Measurements from ENCODE around the gene PRKD1.
A peak's percentile ranks its signal among the peaks of the same experiment; 100 is the strongest.

Gene PRKD1

DNA sequence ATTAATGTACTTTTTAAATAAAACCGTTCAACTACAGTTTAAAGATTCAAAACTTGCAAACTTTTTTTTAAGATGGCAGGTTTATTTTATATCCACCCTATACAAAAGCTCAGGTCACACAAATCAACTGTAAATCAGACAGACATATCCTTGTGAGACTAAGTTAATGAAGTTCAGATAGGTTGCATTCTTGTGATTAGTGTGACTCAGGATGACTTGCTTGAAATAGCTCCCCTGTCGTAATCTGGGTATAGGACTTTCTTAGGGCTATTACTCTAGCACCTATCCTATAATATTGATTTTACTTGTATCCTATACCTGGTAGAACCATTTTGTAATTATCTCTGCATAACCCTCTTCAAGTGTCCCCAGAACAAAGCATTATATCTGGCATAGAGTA lies 9.5 kb upstream of the PRKD1 start:
- Histone ChIP-seq H3K27ac (no peak overlapping the region), H3K4me3 (no peak overlapping the region)
- TF ChIP-seq, protein P1, sequence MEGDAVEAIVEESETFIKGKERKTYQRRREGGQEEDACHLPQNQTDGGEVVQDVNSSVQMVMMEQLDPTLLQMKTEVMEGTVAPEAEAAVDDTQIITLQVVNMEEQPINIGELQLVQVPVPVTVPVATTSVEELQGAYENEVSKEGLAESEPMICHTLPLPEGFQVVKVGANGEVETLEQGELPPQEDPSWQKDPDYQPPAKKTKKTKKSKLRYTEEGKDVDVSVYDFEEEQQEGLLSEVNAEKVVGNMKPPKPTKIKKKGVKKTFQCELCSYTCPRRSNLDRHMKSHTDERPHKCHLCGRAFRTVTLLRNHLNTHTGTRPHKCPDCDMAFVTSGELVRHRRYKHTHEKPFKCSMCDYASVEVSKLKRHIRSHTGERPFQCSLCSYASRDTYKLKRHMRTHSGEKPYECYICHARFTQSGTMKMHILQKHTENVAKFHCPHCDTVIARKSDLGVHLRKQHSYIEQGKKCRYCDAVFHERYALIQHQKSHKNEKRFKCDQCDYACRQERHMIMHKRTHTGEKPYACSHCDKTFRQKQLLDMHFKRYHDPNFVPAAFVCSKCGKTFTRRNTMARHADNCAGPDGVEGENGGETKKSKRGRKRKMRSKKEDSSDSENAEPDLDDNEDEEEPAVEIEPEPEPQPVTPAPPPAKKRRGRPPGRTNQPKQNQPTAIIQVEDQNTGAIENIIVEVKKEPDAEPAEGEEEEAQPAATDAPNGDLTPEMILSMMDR (IDR thresholded peaks at IDR 0.05): no peak
- DNase-seq (ENCODE audit: low spot score): no peak

DNA sequence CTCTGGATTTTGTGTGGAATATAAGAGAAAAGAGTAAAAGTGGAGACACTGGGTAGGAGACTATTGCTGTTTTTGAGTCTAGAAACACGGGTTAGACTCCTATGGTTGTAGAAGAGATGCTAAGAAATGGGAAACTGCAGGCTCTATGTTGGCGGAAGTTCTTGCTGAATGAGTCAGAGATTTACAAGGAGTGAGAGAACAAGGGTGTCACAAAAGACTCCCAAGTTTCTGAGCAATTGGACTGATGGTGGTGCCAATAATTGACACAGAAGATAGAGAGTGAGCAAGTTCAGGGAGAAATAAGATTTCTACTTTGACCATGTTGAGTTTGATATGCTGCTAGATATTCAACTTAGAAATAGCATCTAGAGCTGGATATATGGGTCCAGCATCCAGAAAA lies 2.6 kb upstream of the PRKD1 start:
- no peak overlapping the region for H3K4me3 ChIP-seq
- TF ChIP-seq, protein P1 (IDR thresholded peaks at IDR 0.05): no peak
- no peak for DNase-seq (ENCODE audit: low spot score)
- no peak overlapping the region for H3K27ac ChIP-seq

DNA sequence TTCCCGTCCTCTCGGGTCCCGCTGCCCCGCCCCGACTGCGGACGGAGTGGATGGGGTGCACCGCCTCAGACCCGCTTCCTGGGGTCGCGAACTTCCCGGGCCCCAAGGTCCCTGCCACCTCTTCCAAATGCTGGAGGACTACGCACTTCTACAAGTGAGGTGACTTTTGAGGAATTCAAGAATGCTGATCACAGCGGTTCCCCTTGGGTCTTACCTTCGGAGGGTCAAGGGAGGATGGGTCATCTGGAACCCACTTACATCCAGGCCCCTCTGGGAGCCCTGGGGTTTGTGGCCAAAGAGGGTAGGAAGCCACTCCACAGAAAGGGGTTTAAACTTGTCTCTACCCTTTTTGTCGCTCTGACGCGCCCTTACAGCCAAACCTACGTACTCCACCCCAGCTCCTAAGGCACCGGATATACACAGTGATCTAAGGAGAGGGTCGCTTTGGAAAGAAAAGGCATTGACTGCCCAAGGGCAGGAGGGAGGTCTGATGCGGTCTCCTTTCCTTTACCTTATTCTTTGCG lies 532 bp upstream of the PRKD1 start:
- peak overlapping the region; percentile 76 to 92 for H3K27ac ChIP-seq

DNA sequence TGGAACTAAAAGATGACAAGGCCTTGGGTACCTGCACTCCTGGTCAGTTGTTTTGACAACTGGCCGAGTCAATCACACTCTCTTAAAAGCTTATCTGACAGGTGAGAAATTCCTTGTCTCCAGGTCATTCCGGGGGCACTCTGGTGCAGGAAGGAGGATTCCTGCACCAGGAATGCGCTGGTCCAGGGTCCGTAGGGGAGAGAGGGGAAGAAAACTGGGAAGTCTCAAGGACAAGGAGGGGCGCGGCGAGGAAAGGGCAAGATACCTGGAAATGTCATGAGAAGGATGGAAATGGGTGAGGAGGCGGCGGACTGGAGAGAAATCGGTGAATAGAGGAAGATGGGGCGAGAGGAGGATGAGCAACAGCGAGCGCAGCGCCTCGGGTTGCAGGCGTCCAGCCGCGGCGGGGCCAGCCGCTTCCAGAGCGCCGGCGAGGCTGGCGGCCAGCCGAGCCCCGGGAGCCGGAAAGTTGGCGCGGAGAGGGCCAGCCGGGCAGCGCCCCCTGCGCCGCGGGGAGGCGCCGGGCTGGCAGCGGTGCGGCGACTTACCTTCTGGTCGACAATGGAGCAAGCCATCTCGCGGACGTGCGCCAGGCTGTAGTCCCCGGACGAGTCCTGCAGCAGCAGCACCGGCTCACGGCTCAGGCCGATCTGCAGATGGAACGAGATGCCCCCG lies 809 bp downstream of the PRKD1 start:
- H3K27ac ChIP-seq: peak overlapping the region; percentile 76 to 92
- TF ChIP-seq, protein P1 (IDR thresholded peaks at IDR 0.05): no peak
- peak; percentile 76 for DNase-seq (ENCODE audit: low spot score)
- peak overlapping the region; percentile 93 for H3K4me3 ChIP-seq

More for the DNA sequence above, 532 bp upstream of the PRKD1 start:
- TF ChIP-seq, protein P1 (IDR thresholded peaks at IDR 0.05): no peak
- H3K4me3 ChIP-seq: peak overlapping the region; percentile 93
- DNase-seq (ENCODE audit: low spot score): no peak

DNA sequence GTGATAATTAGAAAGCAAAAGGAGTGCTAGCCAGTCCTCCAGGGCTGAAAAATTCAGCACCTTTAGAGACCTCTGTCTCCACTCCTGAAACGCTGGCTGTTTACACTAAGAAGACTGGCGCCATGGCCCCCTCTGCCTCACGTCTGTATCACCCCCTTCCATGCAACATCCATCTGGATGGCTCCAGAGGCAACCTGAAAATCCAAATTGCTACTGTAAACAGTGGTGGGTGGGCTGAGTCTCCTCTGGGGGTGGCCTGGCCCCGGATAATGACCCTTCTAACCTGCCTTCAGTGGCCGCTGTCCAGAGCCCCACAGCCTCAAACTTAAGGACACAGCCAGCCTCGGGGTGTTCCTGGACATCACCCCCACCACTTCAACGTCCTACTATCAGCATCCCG lies 1.4 kb downstream of the PRKD1 start:
- peak overlapping the region; percentile 93 for H3K4me3 ChIP-seq
- DNase-seq (ENCODE audit: low spot score): no peak
- H3K27ac ChIP-seq: peak overlapping the region in 1 of 2 donors; percentile 92
- TF ChIP-seq, protein P1 (IDR thresholded peaks at IDR 0.05): no peak

DNA sequence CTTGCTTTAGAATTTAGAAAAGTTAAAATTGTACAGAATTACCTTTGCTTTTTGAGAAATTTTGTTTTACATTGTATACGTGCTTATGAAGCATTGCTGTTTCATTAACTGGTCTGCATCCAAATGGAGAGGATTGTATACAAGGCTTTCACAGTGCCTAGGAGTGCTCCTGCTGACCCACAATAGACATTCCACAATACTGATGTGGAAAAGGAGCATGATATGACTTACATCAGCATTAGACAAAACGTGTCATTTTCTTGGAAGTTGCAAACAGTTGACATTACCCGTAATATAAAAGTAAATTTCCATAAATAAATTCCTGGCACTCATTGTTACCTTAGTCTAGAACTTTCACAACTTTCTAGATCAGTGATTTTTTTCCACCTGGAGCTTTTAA lies 1.9 kb downstream of the PRKD1 start:
- DNase-seq (ENCODE audit: low spot score): no peak
- Histone ChIP-seq H3K4me3 (peak overlapping the region; percentile 93), H3K27ac (no peak overlapping the region)
- TF ChIP-seq, protein P1 (IDR thresholded peaks at IDR 0.05): no peak

DNA sequence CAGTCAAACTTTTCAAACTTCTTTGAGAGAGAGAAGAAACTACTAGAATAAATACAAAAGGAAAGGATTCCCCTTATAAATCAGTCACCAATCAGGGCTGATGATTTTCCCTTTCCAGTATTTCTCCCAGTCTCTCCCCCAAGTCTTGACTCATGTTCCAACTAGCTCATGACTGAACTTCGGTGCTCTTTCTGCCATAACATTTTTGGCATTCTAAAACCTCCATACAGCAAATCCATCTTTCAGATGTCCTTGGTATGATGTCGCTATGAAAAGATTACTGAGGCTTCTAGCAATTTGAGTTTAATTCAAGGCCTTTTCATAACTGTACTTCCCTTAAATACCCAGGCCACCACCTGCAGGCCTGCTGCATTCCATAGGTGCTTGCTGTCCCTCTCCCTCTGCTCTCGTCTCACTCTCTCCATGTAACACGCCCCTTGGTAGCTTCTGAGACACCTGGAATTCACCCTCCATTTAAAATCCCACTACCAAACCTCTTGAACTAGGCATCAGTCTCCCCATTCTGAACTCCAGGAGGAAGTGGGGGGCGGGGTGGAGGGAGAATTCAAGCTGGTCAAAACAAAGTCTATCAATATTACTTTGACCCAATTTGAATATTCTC lies 2.4 kb downstream of the PRKD1 start:
- peak overlapping the region; percentile 93 for H3K4me3 ChIP-seq
- no peak overlapping the region for H3K27ac ChIP-seq

More for the DNA sequence above, 2.4 kb downstream of the PRKD1 start:
- DNase-seq (ENCODE audit: low spot score): no peak
- TF ChIP-seq, protein P1 (IDR thresholded peaks at IDR 0.05): no peak

Measured in coronary artery (tissue), 2 donors.